HEK293 (cell line): ENCODE measurements around the gene RNF217.

ENCODE experiments used
- CTCF ChIP-seq: fragments of 450-650 bp; formaldehyde crosslinking; IDR thresholded peaks from 2 replicates; pipeline ENCODE4 v1.5.1; 2016; ENCODE audit warnings: missing biosample characterization, missing genetic modification characterization
- GLI4 ChIP-seq: fragments of 450-650 bp; formaldehyde crosslinking; IDR thresholded peaks from 2 replicates; pipeline ENCODE4 v1.5.1; 2016; ENCODE audit warnings: missing biosample characterization, missing genetic modification characterization
- PBX3 ChIP-seq: sonication (generic); formaldehyde crosslinking; IDR thresholded peaks from 2 replicates; pipeline ENCODE4 v1.8.1; 2022; ENCODE audit warnings: mild to moderate bottlenecking, moderate library complexity, missing genetic modification reagents
- TCF7L2 ChIP-seq: IDR thresholded peaks from 2 replicates; pipeline ENCODE4 v1.6.1; 2011; ENCODE audit warnings: low read depth, mild to moderate bottlenecking, inconsistent platforms, low read length, moderate library complexity, borderline replicate concordance
- YY1 ChIP-seq: fragments of 450-650 bp; formaldehyde crosslinking; IDR thresholded peaks from 2 replicates; pipeline ENCODE4 v1.5.1; 2018; ENCODE audit warnings: missing biosample characterization, missing genetic modification characterization

GRCh38 chr6:124943658-124944057, 18.6 kb upstream of the RNF217 start:
- TF ChIP-seq CTCF (tag by site-specific recombination) (no peak), GLI4 (tag by site-specific recombination) (no peak), TCF7L2 (no peak), PBX3 (CRISPR knock-in tag) (no peak), YY1 (tag by site-specific recombination) (no peak)
